Measurements from ENCODE around the gene PASK. TPM values are rescaled to one million over a fixed set of nuclear protein-coding genes. Genes with fewer than 3 reads are reported as not detected.

The PASK gene
- polyA plus RNA-seq, 1 donor from 2014 or later, result 26.0 TPM

DNA sequence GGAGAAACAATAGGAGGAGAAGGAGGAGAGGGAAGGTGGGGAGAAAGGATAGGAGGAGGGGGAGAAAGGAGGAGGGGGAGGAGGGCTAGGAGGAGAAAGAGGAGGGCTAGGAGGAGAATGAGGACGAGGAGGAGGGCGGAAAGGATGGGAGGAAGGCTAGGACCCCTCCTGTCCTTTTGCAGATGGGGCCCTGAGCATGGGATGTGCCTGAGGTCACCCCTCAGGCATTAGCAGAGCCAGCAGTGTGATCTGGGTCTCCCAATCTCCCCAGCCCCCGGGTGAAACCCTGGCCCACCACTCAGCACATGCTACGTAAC lies 38.6 kb upstream of the PASK start:
- Histone ChIP-seq H2AFZ (ENCODE audit: low read depth, low read length) (no peak overlapping the region), H3K9me2 (ENCODE audit: insufficient read depth, low read length) (no peaks in the 10 kb centered on the region), H4K20me1 (ENCODE audit: insufficient read depth) (no peaks in the 10 kb centered on the region), H3K9ac (ENCODE audit: low read length) (no peak overlapping the region), H3K36me3 (ENCODE audit: insufficient read depth, low read length) (no peaks in the 10 kb centered on the region), H3K4me2 (ENCODE audit: low read length) (no peak overlapping the region), H3K4me3 (ENCODE audit: low read length) (no peak overlapping the region), H3K27ac (ENCODE audit: low read length) (no peak overlapping the region), H3K9me3 (ENCODE audit: low read length) (no peaks in the 10 kb centered on the region), H3F3A (ENCODE audit: insufficient read depth, low read length, poor library complexity, severe bottlenecking) (no peaks in the 10 kb centered on the region), H3K27me3 (ENCODE audit: insufficient read depth, low read depth, low read length) (no peaks in the 10 kb centered on the region), H3K79me2 (replicated peaks; ENCODE audit: insufficient read depth, low read length) (no peaks in the 10 kb centered on the region)
- no peak for TF ChIP-seq MXI1 (conservative IDR thresholded peaks at IDR 0.05; ENCODE audit: poor library complexity, severe bottlenecking)
- TF ChIP-seq EP300 (conservative IDR thresholded peaks at IDR 0.05; ENCODE audit: poor library complexity, severe bottlenecking), result no peak
- TF ChIP-seq, protein P1, sequence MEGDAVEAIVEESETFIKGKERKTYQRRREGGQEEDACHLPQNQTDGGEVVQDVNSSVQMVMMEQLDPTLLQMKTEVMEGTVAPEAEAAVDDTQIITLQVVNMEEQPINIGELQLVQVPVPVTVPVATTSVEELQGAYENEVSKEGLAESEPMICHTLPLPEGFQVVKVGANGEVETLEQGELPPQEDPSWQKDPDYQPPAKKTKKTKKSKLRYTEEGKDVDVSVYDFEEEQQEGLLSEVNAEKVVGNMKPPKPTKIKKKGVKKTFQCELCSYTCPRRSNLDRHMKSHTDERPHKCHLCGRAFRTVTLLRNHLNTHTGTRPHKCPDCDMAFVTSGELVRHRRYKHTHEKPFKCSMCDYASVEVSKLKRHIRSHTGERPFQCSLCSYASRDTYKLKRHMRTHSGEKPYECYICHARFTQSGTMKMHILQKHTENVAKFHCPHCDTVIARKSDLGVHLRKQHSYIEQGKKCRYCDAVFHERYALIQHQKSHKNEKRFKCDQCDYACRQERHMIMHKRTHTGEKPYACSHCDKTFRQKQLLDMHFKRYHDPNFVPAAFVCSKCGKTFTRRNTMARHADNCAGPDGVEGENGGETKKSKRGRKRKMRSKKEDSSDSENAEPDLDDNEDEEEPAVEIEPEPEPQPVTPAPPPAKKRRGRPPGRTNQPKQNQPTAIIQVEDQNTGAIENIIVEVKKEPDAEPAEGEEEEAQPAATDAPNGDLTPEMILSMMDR (IDR thresholded peaks at IDR 0.05; ENCODE audit: poor library complexity, severe bottlenecking), result no peak
- TF ChIP-seq TAF1 (IDR thresholded peaks at IDR 0.05; ENCODE audit: low read depth), result no peak
- no peak for TF ChIP-seq EZH2 (IDR thresholded peaks at IDR 0.05; ENCODE audit: borderline replicate concordance, insufficient read depth, low read length, poor library complexity, severe bottlenecking)
- TF ChIP-seq RAD21 (conservative IDR thresholded peaks at IDR 0.05), result no peak

DNA sequence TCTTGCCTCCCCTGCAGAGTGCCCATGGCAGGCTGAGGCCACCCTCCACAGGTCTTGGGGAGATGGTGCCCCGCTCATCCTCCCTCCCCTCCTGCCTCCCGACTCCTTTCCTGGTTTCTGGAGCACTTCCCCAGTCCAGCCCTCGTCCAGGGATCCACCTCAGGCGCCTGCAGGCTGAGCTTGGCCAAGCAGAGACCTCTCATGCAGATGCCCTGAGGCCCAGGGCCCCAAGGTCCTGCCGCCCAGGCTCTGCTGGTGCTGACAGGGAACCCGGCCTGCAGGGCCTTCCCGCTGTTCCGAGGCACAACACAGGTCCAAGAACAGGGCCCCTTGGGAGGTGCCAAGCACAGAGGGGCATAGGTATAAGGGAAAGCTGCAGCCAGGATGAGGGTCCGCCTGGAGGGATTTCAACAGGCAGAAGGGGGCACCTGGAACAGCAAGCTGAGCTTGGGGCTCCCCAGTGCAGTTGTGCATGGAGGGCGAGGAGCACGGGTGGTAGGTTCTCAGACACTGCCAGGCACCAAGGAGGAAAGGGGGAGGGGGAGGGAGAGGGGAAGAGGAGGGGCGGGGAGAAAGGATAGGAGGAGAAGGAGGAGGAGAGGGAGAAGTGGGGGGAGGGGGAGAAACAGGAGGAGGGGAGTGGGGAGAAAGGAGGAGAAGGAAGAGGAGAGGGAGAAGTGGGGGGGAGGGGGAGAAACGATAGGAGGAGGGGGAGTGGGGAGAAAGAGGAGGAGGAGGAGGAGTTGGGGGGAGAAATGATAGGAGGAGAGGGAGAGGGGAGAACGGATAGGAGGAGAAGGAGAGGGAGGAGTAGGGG lies 38.0 kb upstream of the PASK start:
- H3K4me3 ChIP-seq (ENCODE audit: low read length), result no peak overlapping the region
- H3K9ac ChIP-seq (ENCODE audit: low read length), result no peak overlapping the region
- no peak overlapping the region for H2AFZ ChIP-seq (ENCODE audit: low read depth, low read length)
- H3K27ac ChIP-seq (ENCODE audit: low read length), result no peak overlapping the region
- no peaks in the 10 kb centered on the region for H3K9me2 ChIP-seq (ENCODE audit: insufficient read depth, low read length)
- H3K4me2 ChIP-seq (ENCODE audit: low read length), result no peak overlapping the region
- no peak for TF ChIP-seq TAF1 (IDR thresholded peaks at IDR 0.05; ENCODE audit: low read depth)
- TF ChIP-seq POLR2AphosphoS5 (IDR thresholded peaks at IDR 0.05), result no peak
- no peak for TF ChIP-seq SMC3 (conservative IDR thresholded peaks at IDR 0.05; ENCODE audit: poor library complexity)
- no peak for TF ChIP-seq EP300 (conservative IDR thresholded peaks at IDR 0.05; ENCODE audit: poor library complexity, severe bottlenecking)
- TF ChIP-seq, protein P2, sequence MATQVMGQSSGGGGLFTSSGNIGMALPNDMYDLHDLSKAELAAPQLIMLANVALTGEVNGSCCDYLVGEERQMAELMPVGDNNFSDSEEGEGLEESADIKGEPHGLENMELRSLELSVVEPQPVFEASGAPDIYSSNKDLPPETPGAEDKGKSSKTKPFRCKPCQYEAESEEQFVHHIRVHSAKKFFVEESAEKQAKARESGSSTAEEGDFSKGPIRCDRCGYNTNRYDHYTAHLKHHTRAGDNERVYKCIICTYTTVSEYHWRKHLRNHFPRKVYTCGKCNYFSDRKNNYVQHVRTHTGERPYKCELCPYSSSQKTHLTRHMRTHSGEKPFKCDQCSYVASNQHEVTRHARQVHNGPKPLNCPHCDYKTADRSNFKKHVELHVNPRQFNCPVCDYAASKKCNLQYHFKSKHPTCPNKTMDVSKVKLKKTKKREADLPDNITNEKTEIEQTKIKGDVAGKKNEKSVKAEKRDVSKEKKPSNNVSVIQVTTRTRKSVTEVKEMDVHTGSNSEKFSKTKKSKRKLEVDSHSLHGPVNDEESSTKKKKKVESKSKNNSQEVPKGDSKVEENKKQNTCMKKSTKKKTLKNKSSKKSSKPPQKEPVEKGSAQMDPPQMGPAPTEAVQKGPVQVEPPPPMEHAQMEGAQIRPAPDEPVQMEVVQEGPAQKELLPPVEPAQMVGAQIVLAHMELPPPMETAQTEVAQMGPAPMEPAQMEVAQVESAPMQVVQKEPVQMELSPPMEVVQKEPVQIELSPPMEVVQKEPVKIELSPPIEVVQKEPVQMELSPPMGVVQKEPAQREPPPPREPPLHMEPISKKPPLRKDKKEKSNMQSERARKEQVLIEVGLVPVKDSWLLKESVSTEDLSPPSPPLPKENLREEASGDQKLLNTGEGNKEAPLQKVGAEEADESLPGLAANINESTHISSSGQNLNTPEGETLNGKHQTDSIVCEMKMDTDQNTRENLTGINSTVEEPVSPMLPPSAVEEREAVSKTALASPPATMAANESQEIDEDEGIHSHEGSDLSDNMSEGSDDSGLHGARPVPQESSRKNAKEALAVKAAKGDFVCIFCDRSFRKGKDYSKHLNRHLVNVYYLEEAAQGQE (IDR thresholded peaks at IDR 0.05; ENCODE audit: borderline replicate concordance), result no peak
- no peak for TF ChIP-seq MXI1 (conservative IDR thresholded peaks at IDR 0.05; ENCODE audit: poor library complexity, severe bottlenecking)
- H4K20me1 ChIP-seq (ENCODE audit: insufficient read depth), result no peaks in the 10 kb centered on the region
- H3F3A ChIP-seq (ENCODE audit: insufficient read depth, low read length, poor library complexity, severe bottlenecking), result no peaks in the 10 kb centered on the region
- no peaks in the 10 kb centered on the region for H3K9me3 ChIP-seq (ENCODE audit: low read length)
- no peaks in the 10 kb centered on the region for H3K27me3 ChIP-seq (ENCODE audit: insufficient read depth, low read depth, low read length)
- H3K79me2 ChIP-seq (replicated peaks; ENCODE audit: insufficient read depth, low read length), result no peaks in the 10 kb centered on the region
- H3K36me3 ChIP-seq (ENCODE audit: insufficient read depth, low read length), result no peaks in the 10 kb centered on the region
